HG03159 (cell line): Measurements from ENCODE around the gene IFIH1.
A peak's percentile ranks its signal among the peaks of the same experiment; 100 is the strongest.

ENCODE experiments used
- ATAC-seq: cut with Tn5 transposase; IDR thresholded peaks from one replicate; pipeline ENCODE4 v1.9.1; 2021; ENCODE audit warnings: mild to moderate bottlenecking, moderate library complexity; ENCODE audit not compliant: unreplicated experiment

IFIH1 gene

DNA sequence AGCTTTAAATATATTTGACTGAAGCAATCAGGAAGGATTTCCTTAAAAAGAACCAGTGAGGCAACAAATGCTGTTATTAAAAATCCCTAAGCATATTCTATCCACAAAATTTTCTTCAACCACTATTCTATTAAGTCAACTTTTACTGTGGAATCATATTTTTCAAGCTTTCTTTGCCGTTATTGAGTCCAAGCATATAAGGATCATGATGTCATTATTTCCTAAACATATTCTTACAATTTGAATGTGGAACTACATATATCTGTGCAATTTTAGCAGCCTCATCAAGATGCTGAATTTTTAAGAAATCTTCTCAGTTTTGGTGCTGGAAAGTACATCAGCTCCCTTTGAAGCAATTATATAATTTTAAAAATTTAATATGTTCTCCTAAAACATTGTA, 5.6 kb downstream of the IFIH1 start:
- no peak for ATAC-seq

DNA sequence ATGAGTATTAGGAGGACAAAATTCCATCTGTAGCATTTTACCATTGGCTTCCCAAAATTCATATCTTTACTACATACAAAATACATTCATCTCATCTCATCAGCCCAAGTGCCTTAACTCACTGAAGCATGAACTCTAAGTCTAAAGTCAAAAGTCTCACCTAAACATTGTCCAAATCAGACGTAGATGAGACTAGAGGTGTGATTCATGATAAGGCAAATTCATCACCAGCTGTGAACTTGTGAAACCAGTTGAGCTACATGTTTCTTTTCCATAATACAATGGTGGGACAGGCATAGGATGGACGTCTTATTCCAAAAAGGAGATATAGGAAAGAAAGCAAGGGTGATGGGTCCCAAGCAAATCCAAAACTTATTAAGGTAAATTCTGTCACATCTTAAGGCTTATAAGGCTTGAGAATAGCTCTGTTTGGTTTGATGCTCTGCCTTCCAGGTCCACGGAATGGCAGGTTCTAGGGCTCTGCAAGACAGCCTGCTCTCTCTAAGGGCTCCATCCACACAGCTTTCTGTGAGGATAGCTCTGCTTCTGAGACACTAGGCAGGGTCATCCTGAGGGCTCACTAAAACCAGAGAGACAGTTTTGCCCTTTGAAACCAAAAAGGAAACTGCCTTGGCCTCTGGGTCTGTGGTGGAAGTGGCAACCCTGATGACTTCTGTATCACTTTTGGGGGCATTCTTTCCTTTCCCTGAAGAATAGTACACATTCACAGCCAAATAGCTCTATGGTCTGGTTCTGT, 9.6 kb downstream of the IFIH1 start:
- peak; percentile 47 for ATAC-seq

DNA sequence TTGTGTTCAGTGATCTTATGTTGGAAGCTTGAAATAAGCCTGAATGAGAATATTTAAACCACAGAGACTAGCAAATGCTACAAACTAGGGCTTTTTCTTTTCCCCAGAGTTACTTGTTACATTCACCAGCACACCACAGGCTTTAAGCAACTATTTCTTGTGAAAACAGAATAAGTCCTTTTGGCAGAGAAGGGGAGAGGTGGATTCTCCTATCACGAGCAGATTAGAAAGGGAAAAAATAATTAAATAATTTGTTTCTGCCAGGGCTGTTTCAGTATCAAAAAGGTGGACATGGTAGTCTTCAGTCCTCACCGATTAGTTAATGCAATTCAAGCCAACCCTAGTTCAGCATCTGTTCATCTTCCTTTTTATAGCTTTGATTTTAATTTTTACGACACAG, 12.6 kb downstream of the IFIH1 start:
- ATAC-seq = no peak

DNA sequence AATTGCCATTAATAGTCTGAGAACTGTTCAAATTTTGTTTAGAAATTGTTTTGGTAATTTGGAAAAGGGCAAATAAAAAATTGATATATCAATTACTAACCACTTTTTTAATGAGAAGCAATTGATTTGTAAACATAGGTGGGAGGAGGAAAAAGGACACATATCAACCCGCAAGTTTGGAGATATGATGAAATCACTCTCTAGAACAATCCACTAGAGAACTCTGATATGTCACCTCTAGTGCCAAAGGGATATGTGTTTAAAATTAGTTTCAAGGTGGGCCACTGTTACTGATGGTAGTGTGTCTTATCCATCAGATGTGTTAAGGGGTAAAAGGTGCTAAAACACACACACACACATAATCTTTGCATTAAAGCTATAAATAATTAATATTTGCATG, 16.6 kb downstream of the IFIH1 start:
- ATAC-seq = no peak

DNA sequence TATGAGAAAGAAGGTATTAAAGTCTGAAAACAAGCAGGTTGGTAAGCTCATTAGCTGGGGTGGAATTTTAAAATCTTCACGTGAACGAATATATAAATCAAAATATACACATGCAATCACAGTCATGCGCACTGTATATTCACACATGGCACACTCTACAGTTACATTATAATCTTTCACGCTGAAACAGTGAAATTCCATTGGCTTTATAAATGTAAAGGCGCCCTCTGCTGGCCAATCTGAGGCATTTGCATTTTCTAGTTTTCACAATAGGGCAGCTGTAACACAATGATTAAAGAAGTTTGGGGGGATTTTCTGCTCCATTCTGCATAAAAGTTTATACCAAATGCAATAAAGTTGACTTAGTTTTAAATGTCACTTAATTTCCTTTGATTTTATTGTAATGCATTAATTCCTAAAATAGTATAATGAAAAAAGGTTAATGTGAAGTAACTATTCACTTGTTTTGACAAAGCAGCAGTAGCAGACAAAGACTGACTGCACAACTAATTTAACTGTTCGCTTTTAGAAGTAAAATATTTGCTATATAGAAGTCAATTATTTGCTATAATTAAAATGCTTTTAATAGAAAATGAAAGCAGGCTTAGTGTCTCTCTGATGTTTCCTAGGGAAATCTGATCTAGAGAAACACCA, 17.2 kb downstream of the IFIH1 start:
- peak; percentile 74 for ATAC-seq

DNA sequence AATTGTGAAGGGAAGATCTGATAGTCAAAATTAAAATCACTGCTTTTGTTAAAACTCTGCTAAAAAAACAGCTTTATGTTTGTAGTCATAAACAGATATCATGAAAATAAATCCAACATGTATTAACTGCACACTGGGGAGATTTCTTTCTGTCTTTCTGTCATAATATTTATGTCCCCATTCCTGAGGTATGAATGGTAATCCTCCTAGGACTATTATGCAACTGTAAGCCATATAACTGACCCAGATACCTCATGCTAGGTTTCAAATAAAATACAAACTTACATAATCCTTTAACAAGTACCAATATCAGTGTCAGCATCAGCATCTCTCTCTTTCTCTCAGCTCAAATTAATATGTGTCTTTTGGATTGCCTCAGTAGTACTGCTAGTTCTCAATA, 18.2 kb downstream of the IFIH1 start:
- no peak for ATAC-seq

DNA sequence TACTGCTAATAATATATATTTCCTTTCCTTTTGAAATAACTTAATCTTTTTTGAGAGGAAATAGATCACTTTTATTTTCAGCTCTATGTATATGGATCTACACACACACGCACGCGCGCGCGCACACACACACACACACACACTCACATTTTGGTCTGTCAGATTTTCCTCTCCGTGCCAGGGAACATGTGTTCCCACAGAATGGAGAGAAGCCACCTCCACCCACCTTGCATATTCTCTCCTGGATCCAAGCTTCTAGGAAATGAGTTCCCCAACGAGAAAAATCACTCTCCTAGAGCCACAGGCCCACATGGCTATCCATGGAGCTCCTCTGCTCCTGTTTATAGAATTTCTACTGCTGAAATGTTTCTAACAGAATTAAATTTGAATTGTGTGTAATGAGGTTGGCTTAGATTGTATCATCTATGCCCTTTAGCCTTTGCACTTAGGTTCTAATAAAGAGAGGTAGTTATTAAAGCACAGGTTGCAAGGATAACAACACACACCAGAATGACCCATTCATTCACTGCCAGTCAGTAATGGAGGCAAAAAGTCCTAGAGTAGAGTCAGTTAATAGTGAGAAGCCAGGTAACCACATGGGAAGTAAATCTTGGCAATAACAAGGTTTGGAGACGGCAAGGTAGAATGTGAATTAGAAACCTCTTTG, 19.7 kb downstream of the IFIH1 start:
- no peak for ATAC-seq

DNA sequence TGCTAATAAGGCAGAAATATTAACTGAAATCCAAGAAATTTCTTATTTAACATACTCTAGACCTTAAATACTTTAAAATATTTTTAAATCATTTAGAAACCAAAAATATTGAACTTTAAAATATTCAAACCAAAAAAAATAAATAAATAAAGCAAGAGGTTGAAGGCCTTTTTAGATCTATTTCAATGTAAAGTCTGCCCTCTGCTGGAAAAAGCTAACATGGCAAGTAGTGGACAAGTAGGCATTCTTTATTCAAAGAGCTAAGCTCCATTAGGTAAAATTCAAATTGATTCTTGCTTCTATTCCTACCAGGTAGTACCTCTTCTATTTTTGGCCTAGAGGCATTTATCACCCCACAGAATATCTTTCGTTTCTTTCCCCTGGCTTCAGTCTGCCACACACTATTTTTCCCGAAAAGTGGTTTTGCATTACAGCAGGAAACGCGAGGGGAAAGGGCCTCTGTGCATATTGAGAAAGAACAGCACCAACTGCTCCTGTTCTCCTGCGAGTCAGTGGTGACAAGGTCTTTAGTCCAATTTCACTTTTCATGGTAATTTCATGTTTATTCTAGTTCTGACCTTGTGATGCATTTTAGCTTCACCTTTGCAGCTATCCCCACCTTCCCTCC, 20.4 kb downstream of the IFIH1 start:
- ATAC-seq = peak; percentile 65

DNA sequence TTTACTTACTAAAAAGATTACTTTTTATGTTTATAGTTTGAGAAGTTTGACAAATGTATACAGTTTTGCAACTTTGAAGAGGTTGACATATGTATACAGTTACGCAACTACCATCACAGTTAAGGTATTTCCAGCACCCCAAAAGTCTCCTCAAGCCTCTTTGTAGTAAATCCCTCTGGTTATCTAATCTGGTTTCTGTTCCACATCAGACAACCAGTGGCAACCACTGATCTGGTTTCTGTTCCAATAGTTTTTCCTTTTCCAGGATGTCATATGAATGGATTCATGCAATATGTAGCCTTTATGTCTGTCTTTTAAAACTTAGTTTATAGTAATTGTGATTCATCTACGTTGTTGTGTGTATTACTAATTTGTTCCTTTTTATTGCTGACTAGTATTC, 23.5 kb downstream of the IFIH1 start:
- no peak for ATAC-seq

DNA sequence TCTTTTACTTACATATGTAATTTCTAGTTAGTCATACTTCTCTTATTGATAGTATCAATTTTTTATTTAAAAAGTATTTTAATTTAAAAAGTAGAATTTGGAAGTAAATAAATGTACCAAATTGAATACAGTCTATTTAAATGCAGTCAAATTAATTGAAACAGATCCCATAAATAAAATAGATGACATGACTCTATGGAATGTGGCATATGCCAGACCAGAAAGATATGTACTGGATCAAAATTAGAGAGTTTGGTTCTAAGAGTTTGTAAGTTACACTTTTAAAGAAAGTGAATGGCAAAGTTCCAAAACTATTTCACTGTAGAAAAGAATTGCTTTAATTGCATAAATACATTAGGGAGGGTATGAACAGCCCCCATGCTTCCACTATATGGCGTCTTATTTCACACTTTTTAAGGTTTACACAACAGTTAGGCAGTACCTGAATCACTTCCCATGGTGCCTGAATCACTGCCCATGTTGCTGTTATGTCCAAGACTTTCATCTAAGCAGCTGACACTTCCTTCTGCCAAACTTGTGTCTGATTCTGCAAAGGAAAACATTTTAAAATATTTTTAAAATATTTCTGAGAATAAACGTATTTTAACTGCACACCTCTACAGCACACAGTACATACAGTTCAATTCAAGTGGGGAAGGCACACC, 25.2 kb downstream of the IFIH1 start:
- ATAC-seq = no peak

DNA sequence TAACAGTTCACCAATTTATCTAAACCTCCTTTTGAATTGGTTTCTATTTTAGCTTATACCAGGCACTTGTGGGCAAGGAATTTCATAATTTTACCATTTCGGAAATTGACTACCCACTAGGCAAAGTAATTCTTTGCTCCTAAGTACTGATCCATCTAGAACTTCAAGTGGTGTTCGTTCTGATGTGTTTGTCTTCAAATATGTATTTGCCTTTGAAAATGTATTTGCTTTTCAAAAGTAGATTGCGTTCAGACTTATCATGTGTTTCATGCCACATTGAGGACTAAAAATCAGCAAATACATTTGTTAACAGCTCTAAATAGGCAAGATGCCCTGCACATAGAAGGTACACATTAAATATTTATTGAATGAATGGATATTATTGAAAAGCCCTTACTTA, 26.7 kb downstream of the IFIH1 start:
- no peak for ATAC-seq

DNA sequence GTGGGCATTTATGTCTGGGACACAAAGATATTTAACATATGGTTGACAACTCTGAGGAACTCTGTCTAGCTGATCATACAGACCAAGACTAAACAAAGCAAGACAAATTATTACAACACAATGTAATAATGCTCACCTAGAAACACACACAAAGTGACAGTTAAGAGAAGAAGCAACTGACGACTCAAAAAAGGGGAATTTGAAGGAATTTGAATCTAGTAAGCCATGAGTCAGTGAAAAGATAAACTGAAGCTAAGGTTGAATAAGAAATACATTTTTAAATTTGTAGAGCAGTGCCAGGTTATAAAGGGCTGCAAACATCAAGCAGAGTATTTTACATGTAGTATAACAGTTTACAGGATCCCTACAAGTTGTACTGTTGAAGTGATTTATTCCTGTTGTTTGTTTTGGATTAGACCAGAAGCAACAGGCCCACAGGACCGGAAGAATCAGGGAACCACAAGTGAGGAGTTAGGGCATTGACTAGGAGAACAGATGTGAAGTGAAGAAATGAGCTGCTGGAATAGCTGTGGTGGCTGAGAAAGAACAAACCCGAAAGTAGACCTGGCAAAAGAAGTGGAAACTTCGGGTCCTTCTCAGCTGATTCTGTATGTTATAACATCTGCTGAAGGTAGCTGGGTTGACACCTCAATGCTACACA, 35.6 kb downstream of the IFIH1 start:
- no peak for ATAC-seq

DNA sequence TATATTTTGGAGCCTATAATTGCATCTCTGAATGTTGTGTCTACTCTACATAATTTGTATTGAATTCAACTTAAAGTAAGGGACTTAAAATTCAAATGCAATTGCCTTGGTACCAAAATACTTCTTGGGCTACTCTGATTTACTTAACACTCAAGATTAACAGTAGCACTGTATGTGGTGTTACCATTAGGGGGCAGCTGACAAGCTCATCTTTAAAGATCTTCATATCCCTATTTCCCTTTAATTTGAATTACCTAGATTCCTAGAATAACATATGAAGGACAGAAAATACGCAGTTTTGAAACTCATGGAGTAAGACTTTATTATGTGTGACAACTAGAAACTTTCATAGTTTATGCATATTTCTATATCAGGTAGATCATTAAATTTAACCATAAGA, 37.8 kb downstream of the IFIH1 start:
- ATAC-seq = no peak

DNA sequence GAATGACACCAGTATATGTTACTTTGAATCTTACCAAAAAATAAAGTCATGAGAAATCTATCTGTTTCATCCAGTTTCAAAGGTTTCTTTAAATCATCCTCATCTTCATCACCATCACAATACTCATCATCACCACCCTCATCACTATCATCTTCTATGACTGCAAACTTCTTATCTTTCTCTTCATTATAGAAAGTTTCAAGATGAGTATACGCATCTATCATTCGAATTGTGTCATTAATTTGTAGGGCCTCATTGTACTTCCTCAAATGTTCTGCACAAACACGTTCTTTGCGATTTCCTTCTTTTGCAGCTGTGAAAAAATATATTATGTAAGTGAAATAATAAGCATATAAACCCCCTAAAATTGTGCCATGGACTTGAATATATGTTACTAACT, 41.1 kb downstream of the IFIH1 start:
- no peak for ATAC-seq

DNA sequence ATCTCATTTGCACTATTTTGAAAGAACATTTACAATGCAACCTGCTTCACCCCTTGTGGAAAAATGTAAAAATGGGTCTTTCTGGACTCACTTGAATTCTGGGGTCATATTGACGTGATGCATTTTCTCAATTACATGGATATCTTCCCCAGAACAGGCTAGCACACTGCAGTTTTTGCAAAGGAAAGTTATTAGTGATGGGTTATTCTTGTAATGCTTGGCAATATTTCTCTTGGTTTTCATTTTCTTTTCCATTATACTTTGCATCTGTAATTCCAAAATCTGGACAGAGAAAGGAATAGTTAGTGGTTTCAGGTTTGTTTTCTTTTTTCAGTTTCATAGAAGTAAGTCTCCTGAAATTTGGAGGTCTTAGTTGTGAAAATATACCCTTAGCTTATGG, 50.5 kb downstream of the IFIH1 start:
- no peak for ATAC-seq

DNA sequence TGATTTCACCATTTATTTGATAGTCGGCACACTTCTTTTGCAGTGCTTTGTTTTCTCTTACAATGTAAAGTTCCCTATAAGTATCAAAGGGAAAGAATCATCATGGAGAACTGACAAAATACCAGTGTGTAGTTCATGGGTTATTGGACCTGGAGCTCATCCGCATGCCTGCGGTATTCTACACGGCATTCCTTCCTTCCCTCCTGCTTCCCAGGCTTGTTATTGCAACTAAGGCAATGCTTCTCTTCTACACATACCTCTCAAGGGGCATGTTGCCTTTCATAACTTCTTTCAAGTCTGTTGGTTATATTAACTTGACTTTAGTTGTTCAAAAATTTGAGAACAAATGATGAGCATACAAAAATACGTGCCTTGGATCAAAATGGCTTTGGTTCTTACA, 51.0 kb downstream of the IFIH1 start:
- no peak for ATAC-seq

DNA sequence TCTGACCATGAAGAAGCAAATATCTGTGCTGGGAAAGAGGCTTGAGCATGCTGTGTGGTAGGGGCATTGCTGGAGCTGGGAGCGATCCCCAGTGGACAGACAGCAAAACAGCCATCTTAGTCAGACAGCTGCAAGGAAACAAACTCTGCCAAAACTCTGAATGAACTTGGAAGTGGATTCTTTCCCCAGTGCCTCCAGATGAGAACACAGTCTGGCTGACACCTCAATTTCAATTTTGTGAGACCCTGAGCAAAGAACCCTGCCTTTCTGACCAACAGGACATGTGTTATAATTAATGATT, 52.1 kb downstream of the IFIH1 start:
- no peak for ATAC-seq

DNA sequence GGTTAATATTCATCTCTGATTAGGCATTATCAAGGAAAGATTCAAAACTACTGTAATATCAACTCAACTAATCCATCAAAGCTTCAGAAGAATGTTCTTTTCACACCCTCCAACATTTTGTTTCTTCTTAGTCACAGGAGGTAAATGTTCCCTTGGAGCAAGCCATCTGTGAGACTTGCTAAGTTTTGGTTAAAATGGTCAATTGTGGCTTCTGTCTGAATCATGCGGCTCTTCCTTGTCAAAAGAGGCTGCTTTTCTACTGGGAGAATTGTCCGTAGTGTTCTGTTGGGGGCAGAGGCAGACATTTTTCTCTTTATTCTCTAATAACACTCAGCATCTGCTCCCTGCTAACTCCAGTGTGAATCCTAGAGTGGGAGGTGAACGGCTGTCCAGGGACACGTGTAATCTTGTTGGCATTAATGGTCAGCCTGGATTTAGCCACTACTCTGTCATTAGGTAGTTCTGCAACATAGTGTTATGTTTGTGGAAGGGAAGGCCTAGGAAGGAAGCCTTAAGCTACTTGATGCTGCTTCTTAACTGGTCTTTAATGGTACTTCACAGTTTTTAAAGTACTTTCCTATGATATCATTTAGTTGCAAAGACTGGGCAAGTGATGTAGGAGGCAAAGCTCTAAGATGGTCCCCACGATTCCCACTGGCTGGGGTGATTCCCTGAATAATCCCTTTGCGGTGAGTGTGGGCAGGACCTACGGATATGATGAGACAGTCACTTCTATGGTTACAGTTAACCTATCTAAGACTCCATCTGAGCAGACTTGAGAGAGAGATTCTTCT, 52.6 kb downstream of the IFIH1 start:
- ATAC-seq = no peak

DNA sequence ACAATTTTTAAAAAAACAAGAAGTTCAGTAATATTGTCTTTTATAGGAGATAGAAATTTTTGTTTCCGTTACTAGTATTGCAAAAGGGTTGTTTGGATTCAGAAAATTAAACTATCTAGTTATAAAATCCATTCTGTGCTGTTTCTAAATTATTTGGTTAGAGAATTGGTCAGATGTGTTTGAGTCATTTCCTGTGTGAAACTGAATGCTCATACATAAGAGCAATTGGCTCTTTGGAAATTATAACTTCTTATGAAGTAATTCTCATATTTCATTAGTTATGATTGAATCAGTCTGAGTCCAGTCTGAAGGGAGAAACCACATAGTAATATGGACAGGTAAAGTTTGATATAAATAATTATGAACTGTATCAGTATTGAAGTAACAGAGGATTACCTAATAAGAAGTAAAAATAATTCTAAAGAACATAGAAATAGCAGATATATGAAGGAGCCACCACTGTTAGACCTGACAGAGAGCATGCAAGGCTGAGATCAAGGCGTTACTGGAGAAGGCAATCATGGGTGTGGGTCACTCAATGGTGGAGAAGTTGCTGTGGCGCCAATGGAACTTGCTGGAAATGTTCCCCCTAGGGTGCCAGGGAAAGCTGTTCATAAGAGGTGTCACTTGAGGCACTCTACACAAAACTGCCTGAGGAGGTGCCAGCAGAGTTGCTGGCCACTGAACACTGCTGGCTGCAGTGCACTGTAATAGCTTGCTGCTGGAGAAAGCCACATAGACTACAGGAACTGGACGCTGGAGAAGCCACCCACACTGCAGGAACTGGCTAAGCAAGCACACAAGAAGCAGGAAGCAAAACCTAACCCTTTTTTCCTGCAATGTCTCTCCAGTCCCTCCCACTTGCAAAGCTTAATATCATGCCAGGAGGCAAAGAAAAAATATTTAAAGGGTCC, 57.2 kb downstream of the IFIH1 start:
- peak; percentile 60 for ATAC-seq
